Measurements from ENCODE around the gene DBH. TPM values are rescaled to one million over a fixed set of nuclear protein-coding genes. Genes with fewer than 3 reads are reported as not detected.

The DBH gene
- total and polyA plus RNA-seq, 2 of the 13 experiments (the other 11 are each of a cell fraction or from before 2014, with no cell fraction given) = not detected

- Histone ChIP-seq H3K36me3 (replicated peaks in 1 of 2; ENCODE audit: control insufficient read depth in 1 of 2, insufficient read depth in 2 of 2, low read length in 2 of 2) (no peaks in the 10 kb centered on the region), H3K4me3 (replicated peaks in 1 of 3; ENCODE audit: insufficient read depth in 1 of 3, low read depth in 2 of 3, low read length in 3 of 3) (no peak overlapping the region), H3K79me2 (ENCODE audit: insufficient read depth, low read length) (no peaks in the 10 kb centered on the region), H3K27ac (ENCODE audit: extremely low read length, insufficient read depth, low read length) (no peak overlapping the region), H2AFZ (ENCODE audit: low read length) (no peak overlapping the region), H3K4me1 (ENCODE audit: insufficient read depth, low read length) (peaks cover 7% of the 10 kb centered on the region), H3K27me3 (ENCODE audit: control insufficient read depth in 1 of 2, insufficient read depth in 2 of 2, low read length in 2 of 2) (peaks cover 14 to 79% of the 10 kb centered on the region in 2 experiments; a peak in 4 of 5 replicates), H3K4me2 (ENCODE audit: low read depth, low read length) (no peak overlapping the region), H3K9me3 (ENCODE audit: low read length) (no peaks in the 10 kb centered on the region), H3K9ac (ENCODE audit: insufficient read depth, low read depth, low read length) (no peak overlapping the region), H4K20me1 (ENCODE audit: insufficient read depth, low read length) (no peaks in the 10 kb centered on the region; the same call in 1 of the 2 replicates)
- FAIRE-seq = no peak
- DNase-seq (ENCODE audit: low spot score) = no peak
- 40% methylated on average over 7 of the region's 7 CpGs for WGBS (ENCODE audit: low lambda C conversion rate)
- ChIA-PET CTCF (ENCODE audit: low intra/inter-chr PET ratio, low total read pairs) (no interaction called here), POLR2A (no interaction called here)
- TF ChIP-seq PLRG1 (conservative IDR thresholded peaks at IDR 0.05) = no peak
- TF ChIP-seq KDM1A (CRISPR knock-in tag; IDR thresholded peaks at IDR 0.05) = 0 out of 2 replicates have a peak, but pooled peaks have one; percentile 32
- no peak for TF ChIP-seq ZNF614 (CRISPR knock-in tag; IDR thresholded peaks at IDR 0.05; ENCODE audit: borderline replicate concordance)
- TF ChIP-seq TCF7L2 (IDR thresholded peaks at IDR 0.05; ENCODE audit: low read depth, low read length) = no peak
- TF ChIP-seq ZNF629 (CRISPR knock-in tag; conservative IDR thresholded peaks at IDR 0.05) = peak; percentile 91
- intact Hi-C loops (cut with micrococcal nuclease; ENCODE audit: unreplicated experiment) (no loop called here), in situ Hi-C loops (cut with HindIII; ENCODE audit: extremely low pct_ligation_motif_present, low pct_unique_long_range_greater_than_20kb) (no loop called here)
- BruUV-seq (replicated peaks) = no TSS peak
- ATAC-seq = no peak
Observed at GRCh38 chr9:133649194-133649593, 13.0 kb downstream of the DBH start.

DNA sequence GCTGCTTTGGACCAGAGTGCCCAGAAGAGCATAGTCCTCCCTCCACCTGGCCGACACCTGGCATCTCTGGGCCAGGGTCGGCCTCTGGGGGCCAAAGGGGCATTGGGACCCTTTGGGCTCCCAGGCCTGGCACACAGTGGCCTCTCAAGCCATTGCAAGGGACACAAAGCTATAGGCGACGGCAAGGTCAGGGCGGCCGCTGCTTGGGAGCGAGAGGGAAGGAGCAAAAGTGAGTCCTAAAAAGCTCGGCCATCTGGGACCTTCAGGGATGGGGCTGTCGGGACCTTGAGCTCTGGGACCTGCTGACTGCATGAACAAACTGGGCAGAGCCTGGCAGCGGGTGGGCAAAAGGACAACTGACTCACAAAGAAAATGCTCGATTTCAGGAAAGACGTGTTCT lies 13.9 kb downstream of the DBH start:
- in situ Hi-C loops (cut with HindIII; ENCODE audit: extremely low pct_ligation_motif_present, low pct_unique_long_range_greater_than_20kb) = no loop called here

More for the DNA sequence above, 13.9 kb downstream of the DBH start:
- DNase-seq (ENCODE audit: low spot score) (no peak), ATAC-seq (no peak), FAIRE-seq (no peak)
- CTCF ChIA-PET (ENCODE audit: low intra/inter-chr PET ratio, low total read pairs) = no interaction called here
- no peaks in the 10 kb centered on the region for H3K9me3 ChIP-seq (ENCODE audit: low read length)
- H3K4me3 ChIP-seq (replicated peaks in 1 of 3; ENCODE audit: insufficient read depth in 1 of 3, low read depth in 2 of 3, low read length in 3 of 3) = no peak overlapping the region
- 39% methylated on average over 12 of the region's 12 CpGs for WGBS (ENCODE audit: low lambda C conversion rate)
- no peak overlapping the region for H3K27ac ChIP-seq (ENCODE audit: extremely low read length, insufficient read depth, low read length)
- no peak overlapping the region for H3K9ac ChIP-seq (ENCODE audit: insufficient read depth, low read depth, low read length)
- H3K27me3 ChIP-seq (ENCODE audit: control insufficient read depth in 1 of 2, insufficient read depth in 2 of 2, low read length in 2 of 2) = peaks cover 11 to 71% of the 10 kb centered on the region in 2 experiments; a peak in 4 of 5 replicates
- POLR2A ChIA-PET = no interaction called here
- no peak overlapping the region for H3K4me2 ChIP-seq (ENCODE audit: low read depth, low read length)
- no TSS peak for BruUV-seq (replicated peaks)
- intact Hi-C loops (cut with micrococcal nuclease; ENCODE audit: unreplicated experiment) = no loop called here
- H3K4me1 ChIP-seq (ENCODE audit: insufficient read depth, low read length) = peaks cover 7% of the 10 kb centered on the region
- no peaks in the 10 kb centered on the region for H3K79me2 ChIP-seq (ENCODE audit: insufficient read depth, low read length)
- H4K20me1 ChIP-seq (ENCODE audit: insufficient read depth, low read length) = no peaks in the 10 kb centered on the region
- TF ChIP-seq ARNTL (CRISPR knock-in tag; IDR thresholded peaks at IDR 0.05) = no peak
- TF ChIP-seq ZNF749 (CRISPR knock-in tag; IDR thresholded peaks at IDR 0.05; ENCODE audit: borderline replicate concordance) = no peak
- no peaks in the 10 kb centered on the region for H3K36me3 ChIP-seq (replicated peaks in 1 of 2; ENCODE audit: control insufficient read depth in 1 of 2, insufficient read depth in 2 of 2, low read length in 2 of 2)
- H2AFZ ChIP-seq (ENCODE audit: low read length) = no peak overlapping the region

All from HepG2 (cell line).